ENCODE data around the gene SH3GL1.

The SH3GL1 gene

DNA sequence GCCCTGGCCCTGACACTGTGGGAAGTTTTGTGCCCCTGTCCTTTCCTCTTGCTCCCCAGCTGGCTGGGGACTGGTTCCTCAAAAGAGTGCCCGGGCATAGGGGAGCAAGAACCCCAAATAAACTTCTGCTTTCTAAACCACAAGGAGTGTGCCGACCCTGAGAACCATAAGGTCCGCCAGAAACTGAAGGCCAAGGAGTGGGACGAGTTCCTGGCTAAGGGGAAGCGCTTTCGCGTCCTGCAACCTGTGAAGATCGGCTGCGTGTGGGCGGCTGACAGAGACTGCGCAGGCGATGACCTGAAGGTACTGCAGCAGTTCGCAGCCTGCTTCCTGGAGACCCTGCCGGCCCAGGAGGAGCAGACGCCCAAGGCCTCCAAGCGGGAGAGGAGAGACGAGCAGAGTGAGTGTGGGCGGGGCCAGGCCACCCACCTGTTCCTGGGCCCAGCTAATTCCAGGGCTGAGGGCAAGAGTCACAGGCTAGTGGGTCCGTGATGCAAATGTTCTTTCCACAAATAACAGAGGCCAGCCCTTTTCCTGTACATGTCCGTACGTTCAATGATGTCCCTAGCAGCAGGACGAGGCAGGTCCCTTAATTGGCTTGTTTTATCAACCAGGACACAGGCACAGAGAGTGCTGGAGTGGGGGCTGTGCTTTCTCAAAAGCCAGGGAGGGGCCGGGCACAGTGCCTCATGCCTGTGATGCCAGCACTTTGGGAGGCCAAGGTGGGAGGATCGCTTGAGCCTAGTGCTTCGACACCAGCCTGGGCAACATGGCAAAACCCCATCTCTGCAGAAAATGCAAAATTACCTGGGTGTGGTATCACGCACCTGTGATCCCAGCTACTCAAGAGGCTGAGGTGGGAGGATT, 31.7 kb upstream of the SH3GL1 start:
- DNase-seq (ENCODE audit: low read depth in 3 of 3) = no peak

DNA sequence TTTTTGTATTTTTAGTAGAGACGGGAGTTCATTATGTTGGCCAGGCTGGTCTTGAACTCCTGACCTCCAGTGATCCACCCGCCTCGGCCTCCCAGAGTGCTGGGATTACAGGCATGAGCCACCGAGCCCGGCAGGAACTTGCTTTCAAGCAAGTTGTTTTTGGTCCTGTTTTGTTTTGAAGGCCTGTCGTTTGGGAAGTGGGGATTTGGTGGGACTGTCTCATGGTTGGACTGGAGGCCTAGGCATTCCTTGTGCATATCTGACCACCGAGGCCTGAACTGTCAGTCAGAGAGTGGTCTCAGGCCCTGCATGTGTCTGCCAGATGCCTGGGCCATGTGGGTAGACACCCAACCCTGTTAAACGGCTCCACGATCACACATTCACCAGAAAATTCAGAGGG, 30.9 kb upstream of the SH3GL1 start:
- DNase-seq (ENCODE audit: low read depth in 3 of 3) = no peak

DNA sequence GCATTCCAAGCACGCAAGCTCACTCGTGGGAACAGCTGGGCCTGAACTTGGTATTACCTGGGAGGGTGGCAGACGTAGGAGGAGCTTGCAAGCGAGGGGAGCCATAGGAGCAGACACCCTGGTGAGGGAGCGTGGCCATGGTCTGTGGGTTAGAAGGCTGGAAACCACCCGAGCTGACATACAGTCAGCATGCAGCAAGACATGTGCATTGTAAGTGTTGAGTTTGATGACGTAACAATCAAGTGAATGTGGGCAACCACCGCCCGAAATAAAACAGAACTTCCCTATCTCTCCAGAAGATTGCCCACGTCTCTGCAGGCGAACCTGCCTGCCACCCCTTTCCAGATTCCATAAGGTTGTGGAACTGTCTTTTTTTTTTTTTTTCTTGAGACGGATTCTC, 30.4 kb upstream of the SH3GL1 start:
- DNase-seq (ENCODE audit: low read depth in 3 of 3) = no peak

DNA sequence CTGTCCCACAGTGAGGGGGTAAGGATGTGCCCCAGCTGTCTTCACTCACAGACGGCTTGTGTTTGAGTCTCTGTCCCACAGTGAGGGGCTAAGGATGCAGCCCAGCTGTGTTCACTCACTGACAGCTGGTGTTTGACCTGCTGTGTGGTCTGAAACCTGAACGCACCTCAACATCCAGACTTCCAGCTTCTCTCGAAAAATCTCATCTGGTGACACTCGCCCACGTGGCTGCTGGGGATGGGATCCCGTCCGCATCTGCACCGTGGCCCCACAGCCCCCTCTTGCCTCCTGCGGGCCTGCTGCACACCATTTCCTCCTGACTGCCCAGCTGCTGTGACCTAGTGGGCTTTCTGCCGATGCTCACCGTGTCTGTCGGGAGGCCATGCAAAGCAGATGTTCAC, 29.4 kb upstream of the SH3GL1 start:
- DNase-seq (ENCODE audit: low read depth in 3 of 3) = no peak

DNA sequence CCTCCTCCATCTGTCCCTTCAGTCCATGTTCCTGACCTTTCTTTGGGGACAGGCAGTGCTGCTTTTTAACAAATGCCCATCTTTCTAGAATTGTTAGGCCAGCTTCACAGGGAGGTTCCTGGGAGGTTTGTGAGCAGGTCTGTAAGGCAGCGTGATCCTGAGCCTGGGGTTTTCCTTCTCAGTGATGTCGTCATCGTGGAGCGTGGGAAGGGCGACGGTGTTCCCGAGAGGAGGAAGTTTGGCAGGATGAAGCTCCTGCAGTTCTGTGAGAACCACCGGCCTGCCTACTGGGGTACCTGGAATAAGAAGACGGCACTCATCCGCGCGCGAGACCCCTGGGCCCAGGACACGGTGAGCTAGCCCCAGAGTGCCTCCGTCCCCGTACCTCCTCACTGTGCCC, 28.9 kb upstream of the SH3GL1 start:
- no peak for DNase-seq (ENCODE audit: low read depth in 3 of 3)

DNA sequence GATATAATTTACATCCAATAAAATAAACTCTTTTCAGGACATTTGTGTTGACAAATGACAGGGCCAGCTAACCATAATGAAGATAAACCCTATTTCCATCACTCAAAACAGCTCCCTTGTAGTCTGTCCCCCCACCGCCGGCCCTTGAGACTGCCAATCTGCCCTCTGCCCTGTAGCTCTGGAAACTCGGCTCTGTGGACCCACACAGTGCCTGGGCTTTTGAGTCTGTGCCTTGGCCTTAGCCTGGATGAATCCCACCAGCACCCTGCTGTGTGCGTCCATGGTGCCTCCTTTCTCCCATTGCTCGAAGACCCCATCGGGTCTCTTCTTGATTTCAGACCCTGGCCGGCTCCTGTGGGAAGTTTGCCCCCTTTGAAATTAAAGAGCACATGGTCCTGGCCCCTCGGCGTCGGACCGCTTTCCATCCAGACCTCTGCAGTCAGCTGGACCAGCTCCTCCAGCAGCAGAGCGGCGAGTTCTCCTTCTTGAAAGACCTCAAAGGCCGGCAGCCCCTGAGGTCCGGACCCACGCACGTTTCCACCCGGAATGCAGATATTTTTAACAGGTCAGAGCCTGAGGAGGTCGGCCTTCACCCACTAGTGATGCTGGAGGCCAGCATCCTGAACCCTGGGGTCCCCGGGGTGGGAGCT, 28.1 kb upstream of the SH3GL1 start:
- no peak for DNase-seq (ENCODE audit: low read depth in 3 of 3)

DNA sequence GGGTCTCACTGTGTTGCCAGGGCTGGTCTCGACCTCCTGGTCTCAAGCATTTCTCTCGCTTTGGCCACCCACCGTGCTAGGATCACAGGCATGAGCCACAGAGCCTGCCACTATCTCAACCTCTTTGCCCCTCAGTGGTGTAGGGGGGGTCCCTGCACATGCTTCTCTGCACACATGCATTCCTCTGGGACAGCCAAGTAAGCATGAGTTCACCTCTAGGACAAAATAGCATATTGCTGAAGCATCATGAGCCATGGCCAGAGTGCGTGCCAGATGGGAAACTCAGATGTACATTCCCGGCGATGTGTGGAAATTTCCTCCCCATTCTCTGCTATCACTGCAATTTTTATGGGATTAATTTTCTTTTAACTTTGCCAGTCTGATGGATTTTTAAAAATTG, 25.2 kb upstream of the SH3GL1 start:
- no peak for DNase-seq (ENCODE audit: low read depth in 3 of 3)

DNA sequence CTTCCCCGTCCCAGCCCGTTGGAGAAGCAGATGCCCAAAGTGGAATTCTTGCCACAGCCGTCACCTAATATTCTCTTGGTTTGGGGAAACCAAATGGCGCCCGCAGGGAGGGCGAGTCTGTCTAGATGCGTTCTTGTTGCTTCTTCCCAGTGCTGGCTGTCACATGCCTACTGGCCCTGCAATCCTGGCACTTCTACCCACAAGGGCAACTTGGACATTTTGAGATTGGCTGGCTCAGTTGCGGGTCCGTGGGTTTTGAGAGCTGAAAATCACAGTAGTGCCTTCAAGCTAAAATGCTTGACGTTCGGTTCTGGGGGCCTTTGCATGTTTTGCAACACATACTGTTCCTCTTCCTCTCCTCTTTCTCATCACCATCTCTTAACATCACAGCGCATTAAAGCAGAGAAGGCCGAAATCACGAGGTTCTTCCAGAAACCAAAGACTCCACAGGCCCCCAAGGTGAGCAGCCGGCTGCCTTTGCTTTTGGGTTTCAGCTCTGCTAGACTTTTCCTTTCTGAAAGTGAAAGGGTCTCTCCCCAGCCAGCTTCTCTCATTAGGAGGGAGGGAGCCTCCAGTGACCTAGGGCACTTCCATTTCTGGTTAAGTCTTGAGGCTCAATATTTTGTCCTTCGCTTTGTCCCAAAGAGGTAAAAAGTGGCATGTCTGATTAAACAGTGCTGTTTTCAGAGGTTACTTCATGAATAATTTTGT, 23.2 kb upstream of the SH3GL1 start:
- no peak for DNase-seq (ENCODE audit: low read depth in 3 of 3)

DNA sequence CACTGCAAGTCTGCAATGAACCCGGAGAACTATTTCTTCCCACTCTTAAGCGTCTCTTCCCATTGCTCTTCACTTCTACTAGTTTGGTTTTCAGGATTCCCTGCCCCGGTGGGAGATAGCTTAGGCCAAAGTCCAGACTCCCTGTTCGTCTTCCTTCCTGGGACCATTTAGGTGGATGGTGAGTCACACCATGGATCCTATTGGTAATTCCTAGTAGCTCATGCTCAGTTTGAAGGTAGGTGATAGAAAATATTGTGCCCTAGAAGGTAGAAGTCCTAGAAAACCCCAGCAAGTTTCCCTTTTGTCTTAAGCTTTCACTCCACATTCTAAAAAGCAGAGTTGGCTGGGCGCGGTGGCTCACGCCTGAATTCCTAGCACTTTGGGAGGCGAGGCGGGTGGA, 15.9 kb upstream of the SH3GL1 start:
- DNase-seq (ENCODE audit: low read depth in 3 of 3) = no peak

DNA sequence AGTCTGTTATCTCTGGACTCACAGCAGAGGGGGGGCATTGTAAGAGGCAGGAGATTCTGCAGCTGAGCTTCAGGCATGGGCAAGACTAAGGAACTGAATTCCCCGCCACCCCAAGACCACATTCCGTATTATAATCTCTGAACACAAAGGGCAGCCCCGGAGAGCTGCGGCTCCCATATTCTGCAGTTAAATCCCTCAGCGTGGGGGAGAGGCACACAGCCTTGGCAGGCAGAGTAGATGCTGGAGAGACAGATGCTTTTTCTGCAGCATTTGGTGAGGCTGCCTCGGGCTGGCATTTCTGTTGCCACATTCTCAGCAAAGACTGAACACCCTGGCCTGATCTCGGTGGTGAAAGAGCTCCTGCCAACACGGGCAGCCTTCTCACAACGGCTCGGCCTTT, 15.0 kb upstream of the SH3GL1 start:
- no peak for DNase-seq (ENCODE audit: low read depth in 3 of 3)

DNA sequence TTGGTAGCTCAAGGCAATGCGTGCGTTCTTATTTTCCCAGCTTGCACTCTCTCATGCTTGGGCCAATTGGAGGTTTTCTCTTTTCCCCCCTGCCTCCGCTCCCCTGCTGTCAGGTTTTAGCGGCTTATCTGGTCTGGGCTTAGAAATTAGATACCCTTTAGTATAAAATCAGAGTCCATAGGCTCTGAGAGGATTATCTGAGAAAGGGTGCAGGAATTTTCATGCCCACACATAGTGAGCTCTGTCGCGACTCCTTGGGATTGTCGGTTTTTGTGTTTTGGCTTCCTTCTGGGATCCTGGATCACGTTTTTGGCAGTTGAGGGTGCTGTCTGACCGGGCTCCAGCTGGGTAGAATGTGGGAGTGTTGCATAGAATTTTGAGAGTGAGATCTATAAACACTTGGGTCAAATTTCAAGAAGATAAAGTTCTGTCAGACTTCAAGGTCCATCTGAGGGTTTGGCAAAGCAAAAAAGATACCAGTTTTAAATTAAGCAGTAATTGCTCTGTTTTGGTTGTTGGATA, 14.5 kb upstream of the SH3GL1 start:
- DNase-seq (ENCODE audit: low read depth in 3 of 3) = no peak

DNA sequence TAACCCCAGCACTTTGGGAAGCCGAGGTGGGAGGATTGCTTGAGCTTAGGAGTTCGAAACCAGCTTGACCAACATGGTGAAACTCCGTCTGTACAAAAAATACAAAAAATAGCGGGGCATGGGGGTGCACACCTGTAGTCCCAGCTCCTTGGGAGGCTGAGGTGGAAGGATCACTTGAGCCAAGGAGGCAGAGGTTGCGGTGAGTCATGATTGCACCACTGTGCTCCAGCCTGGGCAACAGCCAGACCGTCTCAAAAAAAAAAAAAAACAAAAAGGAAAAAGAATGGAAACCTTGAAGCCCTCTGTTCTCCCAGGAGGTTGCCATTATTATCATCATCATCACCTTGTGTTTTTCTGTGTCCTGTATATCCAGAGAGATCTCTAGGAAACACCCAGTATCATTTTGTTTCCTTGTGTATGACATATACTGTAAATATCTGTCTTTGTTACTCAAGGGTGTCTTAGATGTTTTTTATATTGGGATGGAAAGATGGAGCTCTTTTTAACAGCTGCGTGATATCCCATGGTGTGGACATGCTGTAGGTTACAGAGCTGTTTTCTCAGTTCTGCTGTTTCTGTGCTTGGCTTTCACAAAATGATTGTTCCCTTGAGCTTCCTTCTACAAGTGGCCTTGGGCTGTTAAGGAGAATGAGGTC, 13.9 kb upstream of the SH3GL1 start:
- no peak for DNase-seq (ENCODE audit: low read depth in 3 of 3)

DNA sequence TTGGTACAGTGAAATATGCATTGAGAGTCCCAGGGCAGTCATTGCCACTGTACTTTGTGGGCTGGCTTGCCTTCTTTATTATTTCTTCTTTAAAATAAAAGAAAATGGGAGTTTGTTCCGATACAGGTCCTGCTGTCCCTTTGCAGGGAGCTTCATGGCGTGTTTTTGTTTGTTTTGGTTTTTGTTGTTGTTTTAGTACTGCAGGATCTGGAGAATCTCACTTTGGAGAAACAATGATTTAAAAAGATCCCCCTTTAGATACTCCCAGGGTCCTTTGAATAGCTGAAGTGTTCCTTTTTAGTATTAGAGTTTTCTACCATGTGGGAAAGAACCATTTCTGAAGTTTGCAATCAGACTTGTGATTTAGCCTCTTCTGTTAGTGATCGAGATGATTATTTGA, 13.2 kb upstream of the SH3GL1 start:
- no peak for DNase-seq (ENCODE audit: low read depth in 3 of 3)

DNA sequence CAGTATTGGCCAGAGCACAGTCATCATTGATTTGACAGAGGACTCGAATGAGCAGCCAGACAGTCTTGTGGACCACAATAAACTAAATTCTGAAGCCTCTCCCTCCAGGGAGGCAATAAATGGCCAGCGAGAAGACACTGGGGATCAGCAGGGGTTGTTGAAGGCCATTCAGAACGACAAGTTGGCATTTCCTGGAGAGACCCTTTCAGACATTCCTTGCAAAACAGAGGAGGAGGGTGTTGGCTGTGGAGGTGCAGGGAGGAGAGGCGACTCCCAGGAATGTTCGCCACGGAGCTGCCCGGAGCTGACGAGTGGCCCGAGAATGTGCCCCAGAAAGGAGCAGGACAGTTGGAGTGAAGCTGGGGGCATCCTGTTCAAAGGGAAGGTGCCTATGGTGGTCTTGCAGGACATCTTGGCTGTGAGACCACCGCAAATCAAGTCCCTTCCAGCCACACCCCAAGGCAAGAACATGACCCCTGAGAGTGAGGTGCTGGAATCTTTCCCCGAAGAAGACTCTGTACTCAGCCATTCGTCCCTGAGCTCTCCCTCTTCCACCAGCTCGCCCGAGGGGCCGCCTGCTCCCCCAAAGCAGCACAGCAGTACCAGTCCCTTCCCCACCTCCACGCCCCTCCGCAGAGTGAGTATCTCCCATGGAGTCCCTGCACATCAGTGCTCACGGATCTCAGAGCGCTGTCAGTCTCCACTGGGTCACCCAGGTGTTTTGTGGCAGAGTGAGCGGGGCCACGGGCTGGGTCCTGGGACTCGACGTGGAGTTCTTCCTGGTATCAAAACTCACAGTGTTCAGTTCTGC, 9.0 kb upstream of the SH3GL1 start:
- no peak for DNase-seq (ENCODE audit: low read depth in 3 of 3)

DNA sequence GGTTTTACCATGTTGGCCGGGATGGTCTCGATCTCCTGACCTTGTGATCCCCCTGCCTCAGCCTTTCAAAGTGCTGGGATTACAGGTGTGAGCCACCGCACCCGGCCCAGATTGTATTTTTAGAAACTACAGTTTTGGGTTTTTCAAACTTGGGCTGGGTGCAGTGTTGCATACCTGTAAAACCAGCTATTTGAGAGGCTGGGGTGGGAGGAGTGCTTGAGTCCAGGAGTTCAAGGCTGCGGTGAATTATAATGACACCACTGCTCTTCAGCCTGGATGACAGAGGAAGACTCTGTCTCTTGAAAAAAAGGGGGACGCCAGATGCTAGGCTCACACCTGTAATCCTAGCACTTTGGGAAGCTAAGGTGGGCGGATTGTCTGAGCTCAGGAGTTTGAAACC, 6.3 kb upstream of the SH3GL1 start:
- DNase-seq (ENCODE audit: low read depth in 3 of 3) = no peak

DNA sequence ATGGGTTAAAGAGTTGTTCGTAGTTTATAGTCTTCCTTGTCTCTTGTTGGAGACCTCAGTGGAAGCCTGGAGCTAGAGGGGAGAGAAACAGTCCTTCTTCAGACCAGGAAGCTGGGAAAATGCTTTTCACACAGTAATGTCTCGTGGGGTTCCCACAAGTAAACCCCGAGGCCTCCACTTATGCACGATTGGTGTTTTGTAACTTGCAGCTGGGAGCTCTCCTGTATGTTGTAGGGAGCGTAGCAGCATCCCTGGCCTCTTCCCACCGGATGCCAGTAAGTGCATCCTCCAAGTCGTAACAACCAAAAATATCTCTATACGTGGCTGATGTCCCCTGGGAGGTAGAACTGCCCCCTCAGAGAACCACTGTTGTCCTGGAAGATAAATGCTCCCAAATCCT, 5.6 kb upstream of the SH3GL1 start:
- no peak for DNase-seq (ENCODE audit: low read depth in 3 of 3)

DNA sequence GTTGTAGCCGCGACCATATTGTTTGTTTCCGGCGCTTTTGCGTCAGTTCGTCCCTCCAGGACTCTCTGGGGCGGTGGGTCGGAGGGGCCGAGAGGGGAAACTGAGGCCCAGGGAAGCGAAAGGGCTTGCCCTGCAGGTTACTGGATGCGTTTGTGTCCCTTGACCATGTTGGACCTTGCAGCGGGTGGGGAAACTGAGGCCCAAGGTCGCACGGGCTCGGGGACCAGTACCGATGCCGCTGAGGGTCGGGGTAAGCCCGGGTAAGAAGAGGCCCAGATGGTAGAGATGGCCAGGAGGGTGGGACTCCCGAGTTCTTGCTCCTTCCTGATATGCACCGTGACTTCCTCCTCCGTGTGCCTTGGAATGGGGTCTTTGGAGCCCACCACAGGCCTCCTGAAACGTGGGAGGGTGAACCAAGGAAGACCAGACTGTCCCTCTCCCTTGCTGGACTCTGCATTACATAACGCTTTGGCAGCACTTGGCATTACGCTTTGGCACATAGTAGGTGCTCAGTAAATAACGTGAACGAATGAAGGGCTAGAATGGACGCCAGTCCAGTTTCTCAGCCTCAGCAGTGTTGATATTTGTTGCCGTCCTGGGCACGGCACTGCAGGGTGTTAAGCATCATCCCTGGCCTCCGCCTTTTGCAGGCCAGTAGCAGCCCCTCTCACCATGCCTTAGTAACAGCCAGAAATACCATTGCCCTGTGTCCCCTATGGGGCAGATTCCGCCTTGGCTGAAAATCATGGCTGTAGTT, 2.8 kb upstream of the SH3GL1 start:
- DNase-seq (ENCODE audit: low read depth in 3 of 3) = no peak

DNA sequence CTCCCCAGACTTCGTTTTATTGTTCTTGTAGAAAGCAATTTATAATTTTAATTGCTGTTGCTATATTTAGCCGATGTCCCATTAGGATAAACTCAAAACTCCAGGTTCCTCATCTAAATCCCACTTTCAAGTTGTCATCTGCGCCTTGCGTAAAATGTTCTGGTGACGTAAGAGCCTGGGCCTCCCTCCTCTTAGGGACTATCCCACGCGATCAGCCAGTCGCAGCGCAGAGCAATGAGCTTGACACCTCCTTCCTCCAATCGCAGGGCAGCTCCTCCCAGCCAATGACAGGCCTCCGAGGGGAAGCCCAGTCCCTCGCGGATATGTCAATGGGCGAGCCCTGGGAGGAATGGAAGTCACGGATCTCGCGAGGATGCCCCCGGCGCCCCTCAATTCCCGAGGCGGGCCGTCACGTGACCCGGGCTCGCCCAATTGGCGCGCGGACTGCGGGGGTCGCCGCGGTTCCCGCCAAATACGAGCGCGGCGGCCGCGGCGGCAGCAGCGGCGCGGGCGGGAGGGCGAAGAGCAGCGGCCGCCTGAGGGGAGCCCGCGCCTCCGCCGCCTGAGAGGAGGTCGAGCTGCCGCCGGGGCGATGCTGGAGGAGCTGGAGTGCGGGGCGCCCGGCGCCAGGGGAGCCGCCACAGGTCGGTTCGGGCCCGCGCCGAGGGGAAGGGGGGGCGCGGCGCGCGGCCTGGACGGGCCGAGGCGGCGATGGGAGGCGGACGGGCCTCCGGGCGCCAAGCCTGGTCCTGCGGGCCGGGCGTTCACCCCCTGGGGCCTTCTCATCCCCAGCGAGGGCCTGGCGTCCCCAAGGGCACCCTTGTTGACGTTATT, 2.0 kb upstream of the SH3GL1 start, which contains the start of gene CHAF1A:
Gene CHAF1A, plus strand, starts transcription at position 470 of the 834 bp plus-strand sequence. Its CDS starts 123 bp downstream, at position 593.
- peak; percentile 95 to 98 (median 98) for DNase-seq (ENCODE audit: low read depth in 3 of 3)

DNA sequence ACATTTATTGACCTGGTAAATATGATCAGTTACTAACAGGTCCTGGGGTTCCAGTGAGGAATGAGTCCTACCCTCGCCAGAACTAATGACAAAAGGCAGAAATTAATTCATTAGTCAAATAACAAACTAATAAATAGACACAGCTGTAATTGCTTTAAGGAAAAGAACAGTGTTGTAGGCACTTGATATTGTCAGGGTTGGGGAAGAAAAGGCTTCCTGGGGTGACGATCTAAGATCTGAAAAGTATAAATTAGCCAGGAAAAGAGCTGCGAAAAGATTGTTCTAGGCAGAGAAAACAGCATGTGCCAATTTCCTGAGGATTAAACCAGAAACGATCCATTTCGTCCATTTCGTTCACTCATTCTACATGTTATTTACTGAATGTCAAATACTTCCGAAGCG, 1.4 kb upstream of the SH3GL1 start:
- no peak for DNase-seq (ENCODE audit: low read depth in 3 of 3)

DNA sequence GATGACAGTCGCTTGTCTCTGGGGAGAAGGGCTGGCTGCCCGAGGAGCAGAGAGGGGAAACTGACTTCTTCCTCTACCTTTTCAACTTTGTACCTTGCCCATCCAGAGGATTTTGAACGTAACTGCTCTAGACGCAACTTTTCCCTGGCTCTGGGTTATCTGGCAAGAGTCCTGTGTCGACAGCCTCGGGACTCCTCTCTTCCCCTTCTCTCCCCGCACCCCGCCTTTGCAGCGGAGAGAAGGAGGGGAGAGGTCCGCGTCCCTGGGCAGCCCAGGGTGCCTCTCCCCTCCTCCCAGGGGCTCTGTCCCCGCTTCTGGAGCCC, 574 bp downstream of the SH3GL1 start:
- no peak for DNase-seq (ENCODE audit: low read depth in 3 of 3)
